ENCODE measurements around the gene SBF2. TPM values are rescaled to one million over a fixed set of nuclear protein-coding genes. Genes with fewer than 3 reads are reported as not detected.

SBF2 gene
- total RNA-seq, 1 experiment from 2014 or later = 30.2 TPM

- Mint-ChIP-seq H3K36me3 (ENCODE audit: insufficient read depth in 1 of 3, low read depth in 3 of 3) (peaks cover 14 to 27% (median 17%) of the 10 kb centered on the region in 3 experiments; a peak in 5 of 7 replicates), H3K27me3 (ENCODE audit: low read depth) (no peaks in the 10 kb centered on the region), H3K4me3 (no peak overlapping the region), H3K4me1 (peaks cover 0 to 4% of the 10 kb centered on the region in 2 experiments; a peak in 1 of 4 replicates), H3K27ac (no peak overlapping the region; a peak in 1 of 7 replicates), H3K9me3 (no peaks in the 10 kb centered on the region)
- H3K27ac ChIP-seq (ENCODE audit: insufficient read length, low read depth, low read length) = no peak overlapping the region
- H3K79me1 ChIP-seq (ENCODE audit: insufficient read depth, low read depth, low read length, poor library complexity, severe bottlenecking) = no peaks in the 10 kb centered on the region
- H3K79me2 ChIP-seq (ENCODE audit: insufficient read depth, low read length) = no peaks in the 10 kb centered on the region
- no peak overlapping the region for H3T11ph ChIP-seq (ENCODE audit: low read length)
- no peak for TF ChIP-seq CTCF (conservative IDR thresholded peaks at IDR 0.05)
- no peaks in the 10 kb centered on the region for H3K4me1 ChIP-seq (ENCODE audit: insufficient read depth, low read length)
- H3K9ac ChIP-seq (ENCODE audit: extremely low read depth, insufficient read length, low read length) = no peak overlapping the region
- no peak overlapping the region for H3K56ac ChIP-seq (ENCODE audit: insufficient read length, low read depth, low read length)
- no peak overlapping the region for H2BK15ac ChIP-seq (ENCODE audit: low read depth, low read length)
- H2BK5ac ChIP-seq (ENCODE audit: insufficient read length, low read length) = no peak overlapping the region
- no peaks in the 10 kb centered on the region for H3K9me3 ChIP-seq (ENCODE audit: control insufficient read depth, low read depth, low read length)
- H3K18ac ChIP-seq (ENCODE audit: insufficient read length, low read depth, low read length) = no peak overlapping the region
- H2AFZ ChIP-seq (ENCODE audit: low read length) = no peak overlapping the region
- H4K8ac ChIP-seq (replicated peaks; ENCODE audit: insufficient read length, low read depth, low read length) = no peak overlapping the region
- no peak overlapping the region for H2BK12ac ChIP-seq (ENCODE audit: insufficient read length, low read depth, low read length)
- H3K23ac ChIP-seq (ENCODE audit: insufficient read length, low read depth, low read length) = no peak overlapping the region
- no peak overlapping the region for H2AK5ac ChIP-seq (ENCODE audit: insufficient read length, low read length)
- no peak overlapping the region for H2BK120ac ChIP-seq (ENCODE audit: low read depth, low read length, poor library complexity, severe bottlenecking)
- DNase-seq = no peak
- H4K20me1 ChIP-seq (ENCODE audit: control insufficient read depth, insufficient read depth, insufficient read length) = no peaks in the 10 kb centered on the region
- H3K14ac ChIP-seq (ENCODE audit: insufficient read depth, low read length) = no peak overlapping the region
- no peak overlapping the region for H4K91ac ChIP-seq (ENCODE audit: insufficient read length, low read depth, low read length)
- H4K5ac ChIP-seq (ENCODE audit: insufficient read length, low read depth, low read length) = no peak overlapping the region
- no CpG with 5 or more reads among the region's 3 CpGs for WGBS (ENCODE audit: extremely low coverage, insufficient read length, low lambda C conversion rate)
- H3K23me2 ChIP-seq (ENCODE audit: insufficient read length, low read depth, low read length, poor library complexity, severe bottlenecking) = no peaks in the 10 kb centered on the region
- no peak overlapping the region for H3K4ac ChIP-seq (ENCODE audit: low read depth, low read length)
- no peaks in the 10 kb centered on the region for H3K27me3 ChIP-seq (ENCODE audit: insufficient read depth, low read length)
- no peak overlapping the region for H3K4me2 ChIP-seq (ENCODE audit: insufficient read depth, insufficient read length, low read length)
- H2BK20ac ChIP-seq (ENCODE audit: low read depth, low read length, poor library complexity, severe bottlenecking) = no peak overlapping the region
Measured at GRCh38 chr11:9790703-9791102, 503.3 kb downstream of the SBF2 start.

All from H9 (cell line).